Neural progenitor cell (in vitro differentiated cells): ENCODE data around the gene TRIM28. TPM values are rescaled to one million over a fixed set of nuclear protein-coding genes. Genes with fewer than 3 reads are reported as not detected.

Experiments used
- DNase-seq: peaks from one replicate; pipeline ENCODE4 v3.0.0-alpha.2; 2016; ENCODE audit warnings: low spot score
- H2AFZ ChIP-seq: fragments of 200-600 bp; sonication (generic); replicated peaks from 2 replicates; pipeline ENCODE4 v1.6.1; 2016; ENCODE audit warnings: antibody characterized with exemption
- H3F3A ChIP-seq: fragments of 200-600 bp; sonication (generic); 2 replicates; pipeline ENCODE4 v1.6.1; 2016; ENCODE audit warnings: antibody characterized with exemption, low read depth
- H3K27ac ChIP-seq: fragments of 200-600 bp; sonication (generic); 2 replicates; pipeline ENCODE4 v1.5.1; 2016; ENCODE audit warnings: mild to moderate bottlenecking
- H3K27me3 ChIP-seq: fragments of 200-600 bp; sonication (generic); 2 replicates; pipeline ENCODE4 v1.6.1; 2016; ENCODE audit warnings: mild to moderate bottlenecking, moderate library complexity
- H3K36me3 ChIP-seq: fragments of 200-600 bp; sonication (generic); 2 replicates; pipeline ENCODE4 v1.5.1; 2016
- H3K4me1 ChIP-seq: fragments of 200-600 bp; sonication (generic); 2 replicates; pipeline ENCODE4 v1.6.1; 2016; ENCODE audit warnings: mixed run types
- H3K4me2 ChIP-seq: fragments of 200-600 bp; sonication (generic); 2 replicates; pipeline ENCODE4 v1.6.1; 2016
- H3K4me3 ChIP-seq: fragments of 200-600 bp; sonication (generic); 2 replicates; pipeline ENCODE4 v1.5.1; 2016
- H3K79me2 ChIP-seq: fragments of 200-600 bp; sonication (generic); 2 replicates; pipeline ENCODE4 v1.6.1; 2016; ENCODE audit warnings: low read depth
- H3K9ac ChIP-seq: fragments of 200-600 bp; sonication (generic); 2 replicates; pipeline ENCODE4 v1.6.1; 2016
- H3K9me3 ChIP-seq: fragments of 200-600 bp; sonication (generic); 2 replicates; pipeline ENCODE4 v1.5.1; 2016; ENCODE audit warnings: low read depth
- H4K20me1 ChIP-seq: fragments of 200-600 bp; sonication (generic); 2 replicates; pipeline ENCODE4 v1.6.1; 2016; ENCODE audit warnings: low read depth
- H3K27ac Mint-ChIP-seq: 3 replicates; pipeline ENCODE4 v1.8.0; 2021; ENCODE audit warnings: mixed read lengths
- H3K27me3 Mint-ChIP-seq: 2 replicates; pipeline ENCODE4 v1.8.0; 2022; ENCODE audit warnings: low read depth, mild to moderate bottlenecking, inconsistent platforms, moderate library complexity, mixed read lengths; ENCODE audit not compliant: insufficient read depth
- H3K36me3 Mint-ChIP-seq: 3 replicates; pipeline ENCODE4 v1.8.0; 2021; ENCODE audit warnings: mixed read lengths
- H3K4me1 Mint-ChIP-seq: 3 replicates; pipeline ENCODE4 v1.8.0; 2021; ENCODE audit warnings: mixed read lengths
- H3K4me3 Mint-ChIP-seq: 3 replicates; pipeline ENCODE4 v1.8.0; 2021; ENCODE audit warnings: mild to moderate bottlenecking, moderate library complexity, mixed read lengths
- H3K9me3 Mint-ChIP-seq: 3 replicates; pipeline ENCODE4 v1.8.0; 2020; ENCODE audit warnings: mixed read lengths
- EZH2 ChIP-seq: fragments of 200-600 bp; sonication (generic); IDR thresholded peaks from 2 replicates; pipeline ENCODE4 v1.6.1; 2017; ENCODE audit warnings: antibody characterized with exemption, mild to moderate bottlenecking, moderate library complexity
- EZH2phosphoT487 ChIP-seq: fragments of 200-600 bp; sonication (generic); IDR thresholded peaks from 2 replicates; pipeline ENCODE4 v1.6.1; 2017; ENCODE audit warnings: antibody characterized with exemption
- total RNA-seq: library from RNA; depleted of rRNA; stranded (reverse); fragments of >200 nt; gene quantifications from 2 replicates; pipeline ENCODE4 v1.2.3, GENCODE V29; 2015; ENCODE audit warnings: low replicate concordance
- TF ChIP-seq, protein P1 (sequence below): fragments of 200-600 bp; sonication (generic); IDR thresholded peaks from 2 replicates; pipeline ENCODE4 v1.5.1; 2017; ENCODE audit warnings: antibody characterized with exemption, mild to moderate bottlenecking

Gene TRIM28
- total RNA-seq, 1 donor from 2014 or later: 390 TPM

DNA sequence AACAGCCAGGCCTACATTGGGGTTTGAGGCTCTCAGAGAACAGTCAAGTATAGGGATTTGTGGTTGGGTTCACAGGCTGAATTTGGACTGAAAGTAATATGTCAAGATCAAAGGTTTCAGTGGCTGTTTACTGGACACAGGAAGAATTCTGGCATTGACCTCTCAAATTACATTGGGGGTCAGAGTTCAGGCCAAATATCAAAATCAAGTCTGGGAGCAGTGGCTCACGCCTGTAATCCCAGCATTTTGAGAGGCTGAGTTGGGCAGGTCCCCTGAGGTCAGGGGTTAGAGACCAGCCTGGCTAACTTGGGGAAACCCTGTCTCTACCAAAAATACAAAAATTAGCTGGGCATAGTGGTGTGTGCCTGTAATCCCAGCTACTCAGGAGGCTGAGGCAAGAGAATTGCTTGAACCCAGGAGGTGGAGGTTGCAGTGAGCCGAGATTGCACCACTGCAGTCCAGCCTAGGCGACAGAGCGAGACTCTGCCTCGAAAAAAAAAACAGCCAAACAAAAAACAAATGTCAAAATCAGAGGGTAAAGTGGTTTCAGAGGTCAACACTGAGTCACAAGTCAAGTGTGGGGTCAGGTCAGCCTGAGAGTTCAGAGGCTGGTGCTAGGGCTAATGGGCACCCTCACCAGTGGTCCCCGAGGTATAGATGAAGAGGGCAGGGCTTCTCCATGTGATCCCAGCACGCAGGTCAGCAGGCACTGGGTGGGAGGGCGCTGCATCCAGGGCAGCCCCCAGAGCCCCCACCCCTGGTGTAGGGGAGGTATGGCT, 33.6 kb upstream of the TRIM28 start:
- peaks cover under 1% of the 10 kb centered on the region for H3K4me1 Mint-ChIP-seq
- Histone ChIP-seq H3K9ac (no peak overlapping the region), H3K4me2 (no peak overlapping the region), H3K27me3 (no peaks in the 10 kb centered on the region), H4K20me1 (peaks cover 8% of the 10 kb centered on the region), H2AFZ (no peak overlapping the region), H3K36me3 (no peaks in the 10 kb centered on the region), H3K9me3 (no peaks in the 10 kb centered on the region), H3K4me1 (peaks cover 5% of the 10 kb centered on the region), H3F3A (peaks cover 10% of the 10 kb centered on the region), H3K4me3 (no peak overlapping the region), H3K27ac (no peak overlapping the region), H3K79me2 (peaks cover 10% of the 10 kb centered on the region)
- no peak for DNase-seq
- peaks cover 8% of the 10 kb centered on the region for H3K36me3 Mint-ChIP-seq
- peaks cover 5% of the 10 kb centered on the region for H3K27me3 Mint-ChIP-seq
- peaks cover 8% of the 10 kb centered on the region for H3K9me3 Mint-ChIP-seq
- TF ChIP-seq EZH2 (no peak), EZH2phosphoT487 (no peak)
- TF ChIP-seq, protein P1, sequence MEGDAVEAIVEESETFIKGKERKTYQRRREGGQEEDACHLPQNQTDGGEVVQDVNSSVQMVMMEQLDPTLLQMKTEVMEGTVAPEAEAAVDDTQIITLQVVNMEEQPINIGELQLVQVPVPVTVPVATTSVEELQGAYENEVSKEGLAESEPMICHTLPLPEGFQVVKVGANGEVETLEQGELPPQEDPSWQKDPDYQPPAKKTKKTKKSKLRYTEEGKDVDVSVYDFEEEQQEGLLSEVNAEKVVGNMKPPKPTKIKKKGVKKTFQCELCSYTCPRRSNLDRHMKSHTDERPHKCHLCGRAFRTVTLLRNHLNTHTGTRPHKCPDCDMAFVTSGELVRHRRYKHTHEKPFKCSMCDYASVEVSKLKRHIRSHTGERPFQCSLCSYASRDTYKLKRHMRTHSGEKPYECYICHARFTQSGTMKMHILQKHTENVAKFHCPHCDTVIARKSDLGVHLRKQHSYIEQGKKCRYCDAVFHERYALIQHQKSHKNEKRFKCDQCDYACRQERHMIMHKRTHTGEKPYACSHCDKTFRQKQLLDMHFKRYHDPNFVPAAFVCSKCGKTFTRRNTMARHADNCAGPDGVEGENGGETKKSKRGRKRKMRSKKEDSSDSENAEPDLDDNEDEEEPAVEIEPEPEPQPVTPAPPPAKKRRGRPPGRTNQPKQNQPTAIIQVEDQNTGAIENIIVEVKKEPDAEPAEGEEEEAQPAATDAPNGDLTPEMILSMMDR: no peak
- H3K4me3 Mint-ChIP-seq: no peak overlapping the region
- no peak overlapping the region for H3K27ac Mint-ChIP-seq

DNA sequence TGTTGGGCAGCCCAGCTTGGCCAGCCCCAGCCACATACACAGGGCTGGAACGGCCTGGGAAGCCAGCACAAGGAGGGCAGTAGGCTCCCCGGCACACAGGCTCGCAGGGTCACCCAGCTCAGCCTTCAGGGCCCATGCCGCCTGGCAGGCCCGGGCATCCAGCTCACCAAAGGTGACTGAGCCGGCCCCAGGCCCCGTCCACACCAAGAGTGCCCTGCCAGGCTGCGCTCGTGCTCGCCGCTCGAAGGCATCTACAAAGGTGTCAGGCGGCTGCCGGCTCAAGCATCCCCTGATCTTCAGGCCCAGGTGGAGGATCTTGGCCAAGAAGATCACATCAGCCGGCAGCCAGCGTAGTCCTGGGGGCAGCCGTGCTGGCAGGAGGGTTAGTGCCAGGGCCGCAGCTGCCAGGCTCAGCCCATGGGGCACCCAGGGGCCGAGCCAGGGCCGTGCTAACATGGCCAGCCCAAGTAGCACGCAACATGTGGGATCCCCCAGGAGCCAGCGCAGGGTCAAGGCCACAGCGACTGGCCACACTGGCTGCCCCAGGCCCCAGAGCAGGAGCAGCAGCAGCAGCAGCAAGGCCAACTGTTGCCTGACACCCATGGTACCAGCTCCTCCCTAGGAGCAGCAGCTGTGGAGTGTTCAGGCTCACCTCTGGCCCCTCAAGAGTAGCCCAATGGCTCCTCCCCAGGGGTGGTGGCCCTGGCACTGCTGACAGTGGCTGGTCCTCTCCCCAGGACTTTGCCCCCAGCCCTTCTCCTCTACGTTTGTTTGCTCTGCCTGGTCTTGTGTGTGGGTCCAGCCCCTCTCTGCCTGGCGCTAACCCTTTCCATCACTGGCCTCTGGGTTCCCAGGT, 32.3 kb upstream of the TRIM28 start, which contains the start of gene SLC27A5:
Gene SLC27A5 (minus strand): TSS at position 640 of the 856 bp plus-strand sequence. CDS start 37 bp downstream, at position 603.
- no peak within 1 kb of the TSS for H3K27ac Mint-ChIP-seq
- Histone ChIP-seq H3F3A (peaks cover 17% of the 10 kb centered on the region), H3K79me2 (peaks cover 22% of the 10 kb centered on the region), H3K9ac (no peak within 1 kb of the TSS), H3K4me2 (no peak within 1 kb of the TSS), H2AFZ (no peak within 1 kb of the TSS), H3K4me1 (peaks cover 5% of the 10 kb centered on the region), H4K20me1 (peaks cover 8% of the 10 kb centered on the region), H3K9me3 (no peaks in the 10 kb centered on the region), H3K4me3 (no peak within 1 kb of the TSS), H3K27ac (no peak within 1 kb of the TSS), H3K36me3 (no peaks in the 10 kb centered on the region), H3K27me3 (no peaks in the 10 kb centered on the region)
- H3K36me3 Mint-ChIP-seq: peaks cover 18% of the 10 kb centered on the region
- DNase-seq: no peak
- H3K4me3 Mint-ChIP-seq: no peak within 1 kb of the TSS
- peaks cover 5% of the 10 kb centered on the region for H3K27me3 Mint-ChIP-seq
- TF ChIP-seq EZH2phosphoT487: no peak
- TF ChIP-seq EZH2: no peak
- TF ChIP-seq, protein P1: no peak
- peaks cover 8% of the 10 kb centered on the region for H3K9me3 Mint-ChIP-seq
- H3K4me1 Mint-ChIP-seq: peaks cover 10% of the 10 kb centered on the region

DNA sequence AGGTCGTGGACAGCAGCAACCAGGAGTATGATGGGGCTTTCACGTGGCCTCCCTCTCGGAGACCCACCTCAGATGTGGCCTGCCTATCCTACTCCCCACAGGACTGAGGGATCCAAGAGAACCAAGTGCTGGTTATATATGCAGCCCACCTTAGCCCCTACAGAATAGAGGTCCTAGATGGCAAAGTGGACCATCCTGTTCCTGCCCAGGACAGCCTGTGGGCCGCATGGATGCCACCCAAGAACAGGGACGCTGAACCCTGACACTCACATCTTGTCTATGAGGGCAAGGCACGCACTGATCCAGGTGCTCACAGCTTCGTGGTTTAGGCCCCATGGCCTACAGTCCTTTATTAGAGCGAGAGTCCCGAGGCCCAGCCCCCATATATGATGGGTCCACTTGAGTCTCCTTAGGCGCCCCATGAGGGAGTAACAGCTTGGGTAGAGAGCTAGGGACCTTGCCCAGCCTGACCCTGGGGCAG, 30.6 kb upstream of the TRIM28 start:
- peaks cover 14% of the 10 kb centered on the region for H3K4me1 Mint-ChIP-seq
- Histone ChIP-seq H3K4me3 (no peak overlapping the region), H3K36me3 (no peaks in the 10 kb centered on the region), H3K27ac (no peak overlapping the region), H3K9me3 (no peaks in the 10 kb centered on the region), H3K4me1 (peaks cover 9% of the 10 kb centered on the region), H3K79me2 (peaks cover 38% of the 10 kb centered on the region), H3K4me2 (no peak overlapping the region), H2AFZ (no peak overlapping the region), H3K27me3 (no peaks in the 10 kb centered on the region), H4K20me1 (peaks cover 8% of the 10 kb centered on the region), H3F3A (peaks cover 20% of the 10 kb centered on the region), H3K9ac (no peak overlapping the region)
- H3K4me3 Mint-ChIP-seq: no peak overlapping the region
- no peak for DNase-seq
- H3K27me3 Mint-ChIP-seq: peaks cover 5% of the 10 kb centered on the region
- no peak overlapping the region for H3K27ac Mint-ChIP-seq
- no peaks in the 10 kb centered on the region for H3K9me3 Mint-ChIP-seq
- peaks cover 13% of the 10 kb centered on the region for H3K36me3 Mint-ChIP-seq
- TF ChIP-seq EZH2phosphoT487: no peak
- no peak for TF ChIP-seq EZH2
- TF ChIP-seq, protein P1: no peak
